SK-N-MC (cell line): ENCODE measurements around the gene CABP4.

Source experiments
- EZH2 ChIP-seq: fragments of 200-600 bp; sonication (generic); IDR thresholded peaks from one replicate; pipeline ENCODE4 v1.6.1; 2017; ENCODE audit warnings: antibody characterized with exemption
- POLR2AphosphoS5 ChIP-seq: IDR thresholded peaks from 2 replicates; pipeline ENCODE4 v1.6.1; 2012; ENCODE audit warnings: mild to moderate bottlenecking, low read depth, low read length, borderline replicate concordance

DNA sequence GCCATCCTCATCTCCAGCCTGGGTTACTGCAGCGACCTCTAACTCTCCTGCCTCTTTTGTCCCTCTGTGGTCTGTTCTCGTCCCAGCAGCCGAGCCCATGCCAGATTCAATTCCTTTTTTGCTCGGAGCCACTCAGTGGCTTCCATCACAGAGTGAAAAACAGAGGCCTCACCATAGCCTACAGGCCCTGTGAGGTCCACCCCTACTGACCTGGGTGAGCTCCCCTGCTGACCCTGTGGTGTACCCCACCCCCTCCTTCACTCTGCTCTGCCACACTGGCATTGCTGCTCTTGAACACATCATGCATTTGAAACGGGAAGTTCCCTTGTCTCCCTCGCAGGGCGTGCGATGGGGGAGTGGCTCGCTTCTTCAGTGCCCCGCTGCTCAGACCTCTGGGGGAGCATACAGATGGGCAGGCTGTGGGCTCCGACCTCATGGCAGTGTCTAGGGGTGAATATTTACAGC lies 29.7 kb downstream of the CABP4 start:
- TF ChIP-seq EZH2 (no peak), POLR2AphosphoS5 (no peak)
